H9 (cell line): ENCODE measurements around the gene IDI2. TPM values are rescaled to one million over a fixed set of nuclear protein-coding genes. Genes with fewer than 3 reads are reported as not detected.

Source experiments
- DNase-seq: peaks from one replicate; pipeline ENCODE4 v3.0.0-alpha.2; 2017
- H2AFZ ChIP-seq: one replicate; pipeline ENCODE4 v1.6.1; 2013; ENCODE audit warnings: mild to moderate bottlenecking, low read length, control low read depth, moderate library complexity
- H2AK5ac ChIP-seq: 2 replicates; pipeline ENCODE4 v1.6.1; 2013; ENCODE audit warnings: low read length, control low read depth, mixed read lengths; ENCODE audit not compliant: insufficient read length
- H2BK120ac ChIP-seq: one replicate; pipeline ENCODE4 v1.6.1; 2013; ENCODE audit warnings: low read depth, mild to moderate bottlenecking, low read length, control low read depth, inconsistent platforms; ENCODE audit not compliant: poor library complexity, severe bottlenecking
- H2BK12ac ChIP-seq: 2 replicates; pipeline ENCODE4 v1.6.1; 2013; ENCODE audit warnings: low read length, control low read depth, mixed read lengths, low read depth; ENCODE audit not compliant: insufficient read length
- H2BK15ac ChIP-seq: 2 replicates; pipeline ENCODE4 v1.6.1; 2013; ENCODE audit warnings: low read depth, low read length, control low read depth
- H2BK20ac ChIP-seq: one replicate; pipeline ENCODE4 v1.6.1; 2013; ENCODE audit warnings: low read depth, mild to moderate bottlenecking, low read length, control low read depth, inconsistent platforms; ENCODE audit not compliant: poor library complexity, severe bottlenecking
- H2BK5ac ChIP-seq: 2 replicates; pipeline ENCODE4 v1.6.1; 2013; ENCODE audit warnings: low read length, control low read depth, mixed read lengths; ENCODE audit not compliant: insufficient read length
- H3K14ac ChIP-seq: 2 replicates; pipeline ENCODE4 v1.6.1; 2013; ENCODE audit warnings: low read length, control low read depth; ENCODE audit not compliant: insufficient read depth
- H3K18ac ChIP-seq: 2 replicates; pipeline ENCODE4 v1.6.1; 2013; ENCODE audit warnings: low read depth, mild to moderate bottlenecking, mixed read lengths, low read length, control low read depth; ENCODE audit not compliant: insufficient read length
- H3K23ac ChIP-seq: 2 replicates; pipeline ENCODE4 v1.6.1; 2013; ENCODE audit warnings: low read length, control low read depth, mixed read lengths, low read depth; ENCODE audit not compliant: insufficient read length
- H3K23me2 ChIP-seq: 2 replicates; pipeline ENCODE4 v1.6.1; 2013; ENCODE audit warnings: low read depth, mild to moderate bottlenecking, mixed read lengths, low read length, control low read depth; ENCODE audit not compliant: insufficient read length, poor library complexity, severe bottlenecking
- H3K27ac ChIP-seq: 2 replicates; pipeline ENCODE4 v1.5.1; 2013; ENCODE audit warnings: low read length, control low read depth, mixed read lengths, low read depth; ENCODE audit not compliant: insufficient read length
- H3K27me3 ChIP-seq: 2 replicates; pipeline ENCODE4 v1.6.1; 2013; ENCODE audit warnings: low read length, control low read depth, inconsistent platforms; ENCODE audit not compliant: insufficient read depth
- H3K4ac ChIP-seq: 2 replicates; pipeline ENCODE4 v1.6.1; 2013; ENCODE audit warnings: low read depth, mild to moderate bottlenecking, control low read depth, inconsistent platforms, low read length, moderate library complexity
- H3K4me1 ChIP-seq: 2 replicates; pipeline ENCODE4 v1.6.1; 2013; ENCODE audit warnings: low read length, control low read depth, inconsistent platforms; ENCODE audit not compliant: insufficient read depth
- H3K4me2 ChIP-seq: 2 replicates; pipeline ENCODE4 v1.6.1; 2013; ENCODE audit warnings: low read length, control low read depth, mixed read lengths; ENCODE audit not compliant: insufficient read length, insufficient read depth
- H3K56ac ChIP-seq: 2 replicates; pipeline ENCODE4 v1.6.1; 2013; ENCODE audit warnings: low read depth, mild to moderate bottlenecking, mixed read lengths, low read length, control low read depth; ENCODE audit not compliant: insufficient read length
- H3K79me1 ChIP-seq: 2 replicates; pipeline ENCODE4 v1.6.1; 2013; ENCODE audit warnings: low read depth, mild to moderate bottlenecking, moderate library complexity, low read length, control low read depth, inconsistent platforms; ENCODE audit not compliant: insufficient read depth, poor library complexity, severe bottlenecking
- H3K79me2 ChIP-seq: 2 replicates; pipeline ENCODE4 v1.6.1; 2013; ENCODE audit warnings: low read length, control low read depth, inconsistent platforms; ENCODE audit not compliant: insufficient read depth
- H3K9ac ChIP-seq: 2 replicates; pipeline ENCODE4 v1.6.1; 2013; ENCODE audit warnings: low read length, control low read depth, mixed read lengths; ENCODE audit not compliant: insufficient read length; ENCODE audit errors: extremely low read depth
- H3K9me3 ChIP-seq: one replicate; pipeline ENCODE4 v1.6.1; 2013; ENCODE audit warnings: low read depth, low read length, inconsistent platforms; ENCODE audit not compliant: control insufficient read depth
- H3T11ph ChIP-seq: one replicate; pipeline ENCODE4 v1.6.1; 2013; ENCODE audit warnings: mild to moderate bottlenecking, low read length, control low read depth, inconsistent platforms
- H4K20me1 ChIP-seq: one replicate; pipeline ENCODE4 v1.6.1; 2013; ENCODE audit not compliant: control insufficient read depth, insufficient read length, insufficient read depth
- H4K5ac ChIP-seq: 2 replicates; pipeline ENCODE4 v1.6.1; 2013; ENCODE audit warnings: low read depth, mild to moderate bottlenecking, mixed read lengths, low read length, control low read depth; ENCODE audit not compliant: insufficient read length
- H4K8ac ChIP-seq: replicated peaks from 2 replicates; pipeline ENCODE4 v1.6.1; 2013; ENCODE audit warnings: low read length, control low read depth, mixed read lengths, low read depth; ENCODE audit not compliant: insufficient read length
- H4K91ac ChIP-seq: 2 replicates; pipeline ENCODE4 v1.6.1; 2013; ENCODE audit warnings: low read depth, mild to moderate bottlenecking, moderate library complexity, mixed read lengths, low read length, control low read depth; ENCODE audit not compliant: insufficient read length
- H3K27ac Mint-ChIP-seq, 3 experiments: 2 replicates in 2 of 3; 3 replicates in 1 of 3; pipeline ENCODE4 v1.8.0; 2020 to 2021; ENCODE audit warnings: mixed read lengths in 3 of 3, mild to moderate bottlenecking in 1 of 3, moderate library complexity in 1 of 3
- H3K27me3 Mint-ChIP-seq: 2 replicates; pipeline ENCODE4 v1.8.0; 2021; ENCODE audit warnings: low read depth, mild to moderate bottlenecking, moderate library complexity, mixed read lengths
- H3K36me3 Mint-ChIP-seq, 3 experiments: 2 replicates in 2 of 3; 3 replicates in 1 of 3; pipeline ENCODE4 v1.8.0; 2020 to 2021; ENCODE audit warnings: low read depth in 3 of 3, mixed read lengths in 3 of 3; ENCODE audit not compliant: insufficient read depth in 1 of 3
- H3K4me1 Mint-ChIP-seq, 2 experiments: 2 replicates each; pipeline ENCODE4 v1.8.0; 2020; ENCODE audit warnings: mixed read lengths in 2 of 2
- H3K4me3 Mint-ChIP-seq, 2 experiments: 2 replicates in 1 of 2; 3 replicates in 1 of 2; pipeline ENCODE4 v1.8.0; 2020 to 2021; ENCODE audit warnings: mild to moderate bottlenecking in 2 of 2, mixed read lengths in 2 of 2, moderate library complexity in 1 of 2
- H3K9me3 Mint-ChIP-seq, 2 experiments: 2 replicates in 1 of 2; 3 replicates in 1 of 2; pipeline ENCODE4 v1.8.0; 2020; ENCODE audit warnings: mild to moderate bottlenecking in 2 of 2, mixed read lengths in 2 of 2, moderate library complexity in 1 of 2
- CTCF ChIP-seq: fragments of 200-600 bp; sonication (generic); conservative IDR thresholded peaks from 3 replicates; pipeline ENCODE4 v1.8.0; 2021; ENCODE audit warnings: antibody characterized with exemption, mild to moderate bottlenecking
- WGBS: extraction: QIAGEN DNeasy Blood & Tissue Kit; methylation state at CpG from one replicate; pipeline ENCODE4 v1.1.7; 2013; ENCODE audit warnings: missing lambda C conversion rate, low lambda C conversion rate, mixed read lengths; ENCODE audit not compliant: insufficient read length; ENCODE audit errors: extremely low coverage; 5-methylcytosine and 5-hydroxymethylcytosine counted together
- total RNA-seq: library from RNA; stranded (reverse); gene quantifications from 2 replicates; pipeline ENCODE4 v1.2.1, GENCODE V29; 2021

IDI2 gene
- total RNA-seq, 1 experiment from 2014 or later: not detected

DNA sequence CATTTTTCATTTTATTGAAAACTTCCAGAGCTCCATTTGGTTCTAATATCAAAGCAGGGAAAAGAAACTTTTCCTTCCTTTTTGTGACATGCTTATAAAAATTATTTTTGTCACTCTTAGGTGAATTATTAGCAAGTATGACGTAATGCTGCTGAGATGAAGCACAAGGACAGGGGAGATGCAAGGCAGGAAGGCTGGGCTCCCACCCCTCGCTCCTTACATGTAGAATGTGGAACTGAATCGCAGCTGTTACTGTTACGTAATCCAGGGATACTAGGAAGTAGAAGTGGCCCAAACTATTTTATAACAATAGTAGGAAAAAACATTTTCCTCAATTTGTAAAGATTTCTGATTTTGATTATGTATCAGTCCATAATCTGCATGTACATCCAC, 54.5 kb downstream of the IDI2 start:
- Histone ChIP-seq H4K8ac (no peak overlapping the region), H3K23ac (no peak overlapping the region), H2AFZ (no peak overlapping the region), H3K4me1 (no peaks in the 10 kb centered on the region), H4K5ac (no peak overlapping the region), H3K79me2 (no peaks in the 10 kb centered on the region), H2AK5ac (no peak overlapping the region), H3K4ac (no peak overlapping the region), H2BK15ac (no peak overlapping the region), H3K9ac (no peak overlapping the region), H4K20me1 (no peaks in the 10 kb centered on the region), H2BK20ac (no peak overlapping the region), H3T11ph (no peak overlapping the region), H3K4me2 (no peak overlapping the region), H3K56ac (no peak overlapping the region), H3K14ac (no peak overlapping the region), H3K9me3 (no peaks in the 10 kb centered on the region), H3K27ac (no peak overlapping the region), H2BK12ac (no peak overlapping the region), H3K18ac (no peak overlapping the region), H3K23me2 (no peaks in the 10 kb centered on the region), H3K79me1 (no peaks in the 10 kb centered on the region), H4K91ac (no peak overlapping the region), H3K27me3 (no peaks in the 10 kb centered on the region), H2BK5ac (no peak overlapping the region), H2BK120ac (no peak overlapping the region)
- Mint-ChIP-seq H3K27ac (peak overlapping the region in 1 of 3 experiments; percentile 71; a peak in 2 of 7 replicates), H3K9me3 (peaks cover 2 to 11% of the 10 kb centered on the region in 2 experiments; a peak in 3 of 5 replicates), H3K27me3 (peaks cover 3% of the 10 kb centered on the region), H3K36me3 (peaks cover 0 to 4% (median 0%) of the 10 kb centered on the region in 3 experiments; a peak in 2 of 7 replicates), H3K4me3 (no peak overlapping the region), H3K4me1 (peaks cover 21 to 33% of the 10 kb centered on the region in 2 experiments)
- DNase-seq: no peak
- no CpG with 5 or more reads among the region's 4 CpGs for WGBS
- TF ChIP-seq CTCF: no peak
